Peyer's patch (tissue), 4 donors: ENCODE measurements around the gene GOLGA2.

Experiments used
- POLR2A ChIP-seq, 2 donors: fragments of 450-650 bp; IDR thresholded peaks; one replicate each; pipeline ENCODE4 v1.5.1; 2017; ENCODE audit warnings: antibody characterized with exemption in 2 of 2, mild to moderate bottlenecking in 2 of 2, moderate library complexity in 2 of 2
- TF ChIP-seq, protein P1 (sequence below), 6 experiments: fragments of 450-650 bp in 4 of 6; fragments of 200-600 bp in 2 of 6; sonication (generic) in 1 of 6; IDR thresholded peaks; one replicate each; pipeline ENCODE4 v1.5.1; 2017 to 2019; ENCODE audit warnings: antibody characterized with exemption in 6 of 6, mild to moderate bottlenecking in 3 of 6, moderate library complexity in 1 of 6

- TF ChIP-seq POLR2A (IDR thresholded peaks at IDR 0.05) = no peak
- TF ChIP-seq, protein P1, sequence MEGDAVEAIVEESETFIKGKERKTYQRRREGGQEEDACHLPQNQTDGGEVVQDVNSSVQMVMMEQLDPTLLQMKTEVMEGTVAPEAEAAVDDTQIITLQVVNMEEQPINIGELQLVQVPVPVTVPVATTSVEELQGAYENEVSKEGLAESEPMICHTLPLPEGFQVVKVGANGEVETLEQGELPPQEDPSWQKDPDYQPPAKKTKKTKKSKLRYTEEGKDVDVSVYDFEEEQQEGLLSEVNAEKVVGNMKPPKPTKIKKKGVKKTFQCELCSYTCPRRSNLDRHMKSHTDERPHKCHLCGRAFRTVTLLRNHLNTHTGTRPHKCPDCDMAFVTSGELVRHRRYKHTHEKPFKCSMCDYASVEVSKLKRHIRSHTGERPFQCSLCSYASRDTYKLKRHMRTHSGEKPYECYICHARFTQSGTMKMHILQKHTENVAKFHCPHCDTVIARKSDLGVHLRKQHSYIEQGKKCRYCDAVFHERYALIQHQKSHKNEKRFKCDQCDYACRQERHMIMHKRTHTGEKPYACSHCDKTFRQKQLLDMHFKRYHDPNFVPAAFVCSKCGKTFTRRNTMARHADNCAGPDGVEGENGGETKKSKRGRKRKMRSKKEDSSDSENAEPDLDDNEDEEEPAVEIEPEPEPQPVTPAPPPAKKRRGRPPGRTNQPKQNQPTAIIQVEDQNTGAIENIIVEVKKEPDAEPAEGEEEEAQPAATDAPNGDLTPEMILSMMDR (IDR thresholded peaks at IDR 0.05) = no peak
Measured at GRCh38 chr9:128260340-128260739, 15.5 kb downstream of the GOLGA2 start.
